ENCODE data around the gene HIF1AN.
A peak's percentile ranks its signal among the peaks of the same experiment; 100 is the strongest.

HIF1AN gene

GRCh38 chr10:100502926-100503494 lies 32.7 kb upstream of the HIF1AN start:
- no peak for TF ChIP-seq POLR2AphosphoS5 (IDR thresholded peaks at IDR 0.05; ENCODE audit: low read depth)
- no peak for TF ChIP-seq CTCF (IDR thresholded peaks at IDR 0.05; ENCODE audit: insufficient read depth, low read length)
- no peak for DNase-seq (ENCODE audit: low read depth in 1 of 2, low spot score in 1 of 2)
- Histone ChIP-seq H3K27me3 (ENCODE audit: insufficient read depth, poor library complexity, severe bottlenecking) (no peaks in the 10 kb centered on the region), H3K27ac (replicated peaks) (no peak overlapping the region), H3K4me3 (replicated peaks; ENCODE audit: insufficient read depth, low read length) (no peak overlapping the region)

GRCh38 chr10:100504096-100504495 lies 31.6 kb upstream of the HIF1AN start:
- H3K27me3 ChIP-seq (ENCODE audit: insufficient read depth, poor library complexity, severe bottlenecking): no peaks in the 10 kb centered on the region
- peak overlapping the region; percentile 81 for H3K27ac ChIP-seq (replicated peaks)
- TF ChIP-seq POLR2AphosphoS5 (IDR thresholded peaks at IDR 0.05; ENCODE audit: low read depth) (no peak), SPI1 (IDR thresholded peaks at IDR 0.05; ENCODE audit: borderline replicate concordance, low read depth) (peak; percentile 56; the same call in 1 of the 2 replicates)
- H3K4me3 ChIP-seq (replicated peaks; ENCODE audit: insufficient read depth, low read length): no peak overlapping the region
- peak in 1 of 2 experiments; percentile 55 for DNase-seq (ENCODE audit: low read depth in 1 of 2, low spot score in 1 of 2)

- Histone ChIP-seq H3K27ac (replicated peaks) (peak overlapping the region; percentile 81), H3K27me3 (ENCODE audit: insufficient read depth, poor library complexity, severe bottlenecking) (no peaks in the 10 kb centered on the region), H3K4me3 (replicated peaks; ENCODE audit: insufficient read depth, low read length) (no peak overlapping the region)
- TF ChIP-seq REST (IDR thresholded peaks at IDR 0.05; ENCODE audit: insufficient replicate concordance, low read depth): no peak
- TF ChIP-seq CTCF (IDR thresholded peaks at IDR 0.05; ENCODE audit: insufficient read depth, low read length): no peak
- TF ChIP-seq POLR2AphosphoS5 (IDR thresholded peaks at IDR 0.05; ENCODE audit: low read depth): no peak
- no peak for TF ChIP-seq SPI1 (IDR thresholded peaks at IDR 0.05; ENCODE audit: borderline replicate concordance, low read depth)
- no peak for TF ChIP-seq GABPA (IDR thresholded peaks at IDR 0.05; ENCODE audit: low read depth)
- no peak for DNase-seq (ENCODE audit: low read depth in 1 of 2, low spot score in 1 of 2)
These were observed 30.6 kb upstream of the HIF1AN start for GRCh38 chr10:100505164-100505563.

- no peaks in the 10 kb centered on the region for H3K27me3 ChIP-seq (ENCODE audit: insufficient read depth, poor library complexity, severe bottlenecking)
- no peak for DNase-seq (ENCODE audit: low read depth in 1 of 2, low spot score in 1 of 2)
- TF ChIP-seq CTCF (IDR thresholded peaks at IDR 0.05; ENCODE audit: insufficient read depth, low read length) (no peak), POLR2AphosphoS5 (IDR thresholded peaks at IDR 0.05; ENCODE audit: low read depth) (no peak), REST (IDR thresholded peaks at IDR 0.05; ENCODE audit: insufficient replicate concordance, low read depth) (no peak), SPI1 (IDR thresholded peaks at IDR 0.05; ENCODE audit: borderline replicate concordance, low read depth) (no peak), GABPA (IDR thresholded peaks at IDR 0.05; ENCODE audit: low read depth) (no peak)
- no peak overlapping the region for H3K4me3 ChIP-seq (replicated peaks; ENCODE audit: insufficient read depth, low read length)
- no peak overlapping the region for H3K27ac ChIP-seq (replicated peaks)
These were observed 29.0 kb upstream of the HIF1AN start for GRCh38 chr10:100506596-100507356.

All from HL-60 (cell line).